Measurements from ENCODE around the gene HNF4A.

Gene HNF4A

GRCh38 chr20:44430270-44431065 lies 75.0 kb downstream of the HNF4A start:
- DNase-seq (ENCODE audit: low read depth), result no peak
- no peak for TF ChIP-seq CTCF (IDR thresholded peaks at IDR 0.05; ENCODE audit: control insufficient read depth, extremely low read depth, insufficient read depth)
- H3K4me3 ChIP-seq (ENCODE audit: low read depth, low read length), result no peak overlapping the region

GRCh38 chr20:44431118-44431501 lies 75.6 kb downstream of the HNF4A start:
- no peak for DNase-seq (ENCODE audit: low read depth)
- TF ChIP-seq CTCF (IDR thresholded peaks at IDR 0.05; ENCODE audit: control insufficient read depth, extremely low read depth, insufficient read depth), result no peak
- H3K4me3 ChIP-seq (ENCODE audit: low read depth, low read length), result no peak overlapping the region

GRCh38 chr20:44431502-44432234 lies 76.2 kb downstream of the HNF4A start:
- DNase-seq (ENCODE audit: low read depth), result no peak
- no peak for TF ChIP-seq CTCF (IDR thresholded peaks at IDR 0.05; ENCODE audit: control insufficient read depth, extremely low read depth, insufficient read depth)
- H3K4me3 ChIP-seq (ENCODE audit: low read depth, low read length), result no peak overlapping the region

- no peak for TF ChIP-seq CTCF (IDR thresholded peaks at IDR 0.05; ENCODE audit: control insufficient read depth, extremely low read depth, insufficient read depth)
- no peak for DNase-seq (ENCODE audit: low read depth)
- H3K4me3 ChIP-seq (ENCODE audit: low read depth, low read length), result no peak overlapping the region
Measured at GRCh38 chr20:44432618-44433577, 77.4 kb downstream of the HNF4A start.

- H3K4me3 ChIP-seq (ENCODE audit: low read depth, low read length), result no peak overlapping the region
- TF ChIP-seq CTCF (IDR thresholded peaks at IDR 0.05; ENCODE audit: control insufficient read depth, extremely low read depth, insufficient read depth), result no peak
- DNase-seq (ENCODE audit: low read depth), result no peak
Measured at GRCh38 chr20:44433751-44434538, 78.4 kb downstream of the HNF4A start.

Measured in LNCaP clone FGC (cell line).